Sigmoid colon (tissue), 4 donors: Measurements from ENCODE around the gene KCNE4.

Experiments
- CTCF ChIP-seq, 4 experiments: fragments of 450-650 bp in 3 of 4; fragments of 200-600 bp in 1 of 4; IDR thresholded peaks; one replicate each; pipeline ENCODE4 v1.5.1; 2016 to 2019; ENCODE audit warnings: antibody characterized with exemption in 4 of 4, mild to moderate bottlenecking in 3 of 4, moderate library complexity in 2 of 4
- EP300 ChIP-seq, 4 donors: sonication (generic); formaldehyde crosslinking; IDR thresholded peaks; one replicate each; pipeline ENCODE4 v1.6.1; 2017; ENCODE audit warnings: antibody characterized with exemption in 4 of 4
- POLR2A ChIP-seq, 2 donors: fragments of 450-650 bp; IDR thresholded peaks; one replicate each; pipeline ENCODE4 v1.6.1; 2016; ENCODE audit warnings: antibody characterized with exemption in 2 of 2, mild to moderate bottlenecking in 2 of 2, moderate library complexity in 2 of 2
- POLR2AphosphoS5 ChIP-seq, 4 donors: sonication (generic); formaldehyde crosslinking; IDR thresholded peaks; one replicate each; pipeline ENCODE4 v1.6.1; 2017; ENCODE audit warnings: antibody characterized with exemption in 4 of 4

- TF ChIP-seq EP300 (IDR thresholded peaks at IDR 0.05) (no peak), CTCF (IDR thresholded peaks at IDR 0.05) (no peak), POLR2AphosphoS5 (IDR thresholded peaks at IDR 0.05) (no peak), POLR2A (IDR thresholded peaks at IDR 0.05) (no peak)
Measured at GRCh38 chr2:223034221-223034975, 17.6 kb upstream of the KCNE4 start.
